ENCODE results near the gene RIMBP3C.
"Not testable (repeated sequence)": the region's sequence is repeated elsewhere in the genome, so short reads cannot be mapped to it uniquely, and the experiment has no call there.

- TF ChIP-seq CTCF, POLR2A (IDR thresholded peaks at IDR 0.05): not testable (repeated sequence)
Observed at GRCh38 chr22:21526705-21527500, 24.4 kb downstream of the RIMBP3C start.
